D341Med (cell line): ENCODE results near the gene AP1G2.
"Not testable (repeated sequence)": the region's sequence is repeated elsewhere in the genome, so short reads cannot be mapped to it uniquely, and the experiment has no call there.

Source experiments
- DNase-seq: peaks from one replicate; pipeline ENCODE4 v3.0.0; 2012; ENCODE audit warnings: low spot score

Gene AP1G2

DNA sequence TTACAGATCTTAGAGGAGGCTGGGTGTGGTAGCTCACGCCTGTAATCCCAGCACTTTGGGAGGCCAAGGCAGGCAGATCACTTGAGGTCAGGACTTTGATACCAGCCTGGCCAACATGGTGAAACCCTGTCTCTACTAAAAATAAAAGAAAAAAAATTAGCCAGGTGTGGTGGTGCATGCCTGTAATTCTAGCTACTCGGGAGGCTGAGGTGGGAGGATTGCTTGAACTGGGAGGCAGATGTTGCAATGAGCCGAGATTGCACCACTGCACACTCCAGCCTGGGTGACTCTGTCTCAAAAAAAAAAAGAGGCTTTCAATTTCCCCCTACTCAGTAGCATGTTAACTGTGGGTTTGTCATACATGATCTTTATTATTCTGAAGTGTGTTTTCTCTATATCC is 26.6 kb upstream of the AP1G2 start:
- DNase-seq = not testable (repeated sequence)

DNA sequence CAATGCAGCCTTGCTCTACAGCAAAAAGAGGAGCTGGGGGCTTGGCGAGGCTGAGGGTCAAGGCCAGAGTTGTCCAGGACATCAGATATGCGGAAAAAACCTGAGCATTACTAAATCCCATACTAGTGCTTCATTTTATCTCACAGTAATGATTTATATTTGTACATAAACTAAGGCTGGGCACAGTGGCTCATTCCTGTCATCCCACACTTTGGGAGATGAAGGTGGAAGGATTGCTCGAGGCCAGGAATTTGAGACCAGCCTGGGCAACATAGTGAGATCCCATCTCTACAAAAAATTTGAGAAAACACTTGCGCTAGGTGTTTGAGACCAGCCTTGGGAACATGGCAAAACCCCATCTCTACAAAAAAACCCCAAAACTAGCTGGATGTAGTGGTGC is 22.6 kb upstream of the AP1G2 start:
- no peak for DNase-seq

DNA sequence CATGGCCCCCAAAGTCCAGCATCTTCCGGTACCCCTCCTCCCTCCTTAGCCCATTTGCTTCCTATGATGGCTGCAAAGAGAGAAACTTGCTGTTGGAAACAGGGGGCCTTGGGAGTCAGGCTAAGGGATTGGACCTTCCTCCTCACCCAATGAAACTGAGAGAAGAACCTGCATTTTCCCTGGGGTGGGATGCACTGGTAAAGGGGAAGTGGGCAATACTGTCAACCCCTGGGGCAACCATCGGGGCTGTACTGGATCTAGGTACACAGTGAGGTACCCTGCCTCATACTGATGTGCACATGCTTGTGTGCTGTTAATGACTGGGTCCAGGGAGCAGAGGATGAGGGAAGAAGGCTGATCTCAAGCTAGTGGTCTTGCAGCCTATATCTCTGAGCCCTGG is 22.0 kb upstream of the AP1G2 start:
- DNase-seq = peak; percentile 14

- DNase-seq = peak; percentile 93
Observed at GRCh38 chr14:23588884-23589598, 21.4 kb upstream of the AP1G2 start.

DNA sequence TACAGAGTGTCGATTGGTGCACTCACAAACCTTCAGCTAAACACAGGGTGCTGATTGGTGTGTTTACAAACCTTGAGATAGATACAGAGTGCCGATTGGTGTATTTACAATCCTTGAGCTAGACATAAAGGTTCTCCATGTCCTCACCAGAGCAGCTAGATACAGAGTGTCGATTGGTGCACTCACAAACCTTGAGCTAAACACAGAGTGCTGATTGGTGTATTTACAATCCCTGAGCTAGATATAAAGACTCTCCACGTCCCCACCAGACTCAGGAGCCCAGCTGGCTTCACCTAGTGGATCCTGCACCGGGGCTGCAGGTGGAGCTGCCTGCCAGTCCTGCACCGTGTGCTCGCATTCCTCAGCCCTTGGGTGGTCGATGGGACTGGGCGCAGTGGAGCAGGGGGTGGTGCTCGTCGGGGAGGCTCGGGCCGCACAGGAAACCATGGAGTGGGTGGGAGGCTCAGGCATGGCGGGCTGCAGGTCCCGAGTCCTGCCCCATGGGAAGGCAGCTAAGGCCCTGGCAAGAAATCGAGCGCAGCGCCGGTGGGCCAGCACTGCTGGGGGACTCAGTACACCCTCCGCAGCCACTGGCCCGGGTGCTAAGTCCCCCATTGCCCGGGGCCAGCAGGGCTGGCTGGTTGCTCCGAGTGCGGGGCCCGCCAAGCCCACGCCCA is 17.1 kb upstream of the AP1G2 start:
- DNase-seq = not testable (repeated sequence)

DNA sequence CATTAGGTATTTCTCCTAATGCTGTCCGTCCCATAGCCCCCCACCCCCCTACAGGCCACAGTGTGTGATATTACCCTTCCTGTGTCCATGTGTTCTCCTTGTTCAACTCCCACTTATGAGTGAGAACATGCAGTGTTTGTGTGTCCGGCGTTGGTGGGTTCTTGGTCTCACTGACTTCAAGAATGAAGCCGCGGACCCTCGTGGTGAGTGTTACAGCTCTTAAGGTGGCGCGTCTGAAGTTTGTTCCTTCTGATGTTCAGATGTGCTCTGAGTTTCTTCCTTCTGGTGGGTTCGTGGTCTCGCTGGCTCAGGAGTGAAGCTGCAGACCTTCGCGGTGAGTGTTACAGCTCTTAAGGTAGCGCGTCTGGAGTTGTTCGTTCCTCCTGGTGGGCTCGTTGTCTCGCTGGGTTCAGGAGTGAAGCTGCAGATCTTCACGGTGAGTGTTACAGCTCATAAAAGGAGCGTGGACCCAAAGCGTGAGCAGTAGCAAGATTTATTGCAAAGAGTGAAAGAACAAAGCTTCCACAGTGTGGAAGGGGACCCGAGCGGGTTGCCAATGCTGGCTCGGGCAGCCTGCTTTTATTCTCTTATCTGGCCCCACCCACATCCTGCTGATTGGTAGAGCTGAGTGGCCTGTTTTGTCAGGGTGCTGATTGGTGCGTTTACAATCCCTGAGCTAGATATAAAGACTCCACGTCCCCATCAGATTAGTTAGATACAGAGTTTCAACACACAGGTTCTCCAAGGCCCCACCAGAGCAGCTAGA is 16.4 kb upstream of the AP1G2 start:
- not testable (repeated sequence) for DNase-seq

- DNase-seq = peak; percentile 12
Observed at GRCh38 chr14:23582906-23583760, 15.5 kb upstream of the AP1G2 start.

GRCh38 chr14:23580948-23581281 is 13.3 kb upstream of the AP1G2 start:
- DNase-seq = peak; percentile 22

DNA sequence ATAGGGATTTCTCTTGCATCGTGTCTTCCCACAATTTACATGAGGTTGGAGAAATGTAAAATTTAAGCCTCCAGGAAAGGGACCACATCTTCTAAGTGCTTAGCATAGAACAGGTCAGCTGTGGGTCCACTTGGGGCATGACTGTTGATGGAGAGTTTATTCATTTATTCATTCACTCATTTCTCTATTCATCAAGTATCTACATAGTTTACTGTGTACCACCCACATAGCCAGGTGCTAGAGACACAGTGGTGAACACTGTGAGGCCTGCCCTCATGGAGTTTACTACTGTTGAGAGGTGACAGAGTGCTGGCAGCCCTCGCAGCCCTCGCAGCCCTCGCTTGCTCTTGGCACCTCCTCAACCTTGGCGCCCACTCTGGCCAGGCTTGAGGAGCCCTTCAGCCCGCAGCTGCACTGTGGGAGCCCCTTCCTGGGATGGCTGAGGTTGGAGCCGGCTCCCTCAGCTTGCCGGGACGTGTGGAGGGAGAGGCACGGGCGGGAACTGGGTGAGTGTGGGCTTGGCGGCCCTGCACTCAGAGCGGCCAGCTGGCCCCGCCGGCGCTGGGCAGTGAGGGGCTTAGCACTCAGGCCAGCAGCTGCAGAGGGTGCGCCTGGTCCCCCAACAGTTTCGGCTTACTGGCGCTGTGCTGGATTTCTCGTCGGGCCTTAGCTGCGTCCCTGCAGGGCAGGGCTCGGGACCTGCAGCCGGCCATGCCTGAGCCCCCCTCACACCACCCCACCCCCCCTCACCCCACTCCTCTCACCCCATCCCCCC is 12.7 kb upstream of the AP1G2 start:
- DNase-seq = no peak

- DNase-seq = peak; percentile 4
Observed at GRCh38 chr14:23579739-23580138, 12.1 kb upstream of the AP1G2 start.

DNA sequence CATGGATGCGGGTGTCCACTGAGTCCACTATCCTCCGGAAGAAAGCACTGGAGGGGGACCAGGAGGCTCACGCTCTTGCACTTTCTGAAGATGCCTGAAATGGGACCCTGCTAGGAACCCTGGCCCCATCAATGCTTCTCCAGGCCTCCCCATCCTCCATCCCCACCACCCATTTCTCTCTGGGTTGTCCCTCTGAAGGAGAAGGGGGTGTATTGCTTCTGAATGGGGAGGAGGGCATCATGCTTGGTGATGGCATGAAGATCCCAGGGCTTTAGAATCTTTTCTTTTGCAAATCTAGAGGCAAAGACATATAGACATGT is 11.7 kb upstream of the AP1G2 start:
- DNase-seq = no peak

DNA sequence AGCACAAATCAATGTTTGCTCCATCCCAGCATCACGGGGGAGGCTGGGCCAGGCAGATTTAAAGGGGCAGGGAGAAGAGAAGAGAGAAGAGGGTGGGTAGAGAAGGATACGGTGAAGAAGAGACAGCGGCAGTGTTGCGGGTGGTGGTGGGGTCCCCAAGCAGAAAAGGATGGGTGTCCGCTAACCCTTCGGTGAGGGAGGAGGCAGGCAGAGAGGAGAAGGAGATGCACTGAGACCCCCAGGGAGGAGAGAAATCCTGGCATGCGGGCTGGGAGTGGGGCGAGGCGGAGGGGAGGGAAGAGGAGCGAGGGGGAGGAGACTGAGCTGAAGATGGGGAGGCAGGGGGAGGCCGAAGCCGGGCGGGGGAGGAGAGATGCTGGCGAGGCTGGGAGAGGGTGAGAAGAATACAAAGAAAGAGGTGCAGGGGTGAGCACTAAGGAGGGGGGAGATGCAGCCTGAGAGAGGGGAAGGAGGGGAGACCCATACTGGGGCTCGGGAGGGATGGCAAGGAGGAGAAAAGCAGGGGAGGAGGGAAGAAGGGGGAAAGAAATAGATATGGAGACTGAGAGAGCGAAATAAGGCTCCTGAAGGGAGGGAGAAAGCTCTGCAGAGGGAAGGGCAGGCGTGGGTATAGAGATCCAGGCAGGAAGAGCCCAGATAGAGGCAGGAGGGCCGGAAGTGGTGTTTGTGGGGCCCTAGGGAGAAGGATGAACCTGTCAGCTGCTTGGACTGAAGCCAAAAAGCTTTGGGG is 11.1 kb upstream of the AP1G2 start, which contains the start of gene JPH4:
Gene JPH4, minus strand, starts transcription at position 231 of the 751 bp plus-strand sequence. CDS start 1,337 bp downstream, outside the sequence.
- peak; percentile 27 for DNase-seq

DNA sequence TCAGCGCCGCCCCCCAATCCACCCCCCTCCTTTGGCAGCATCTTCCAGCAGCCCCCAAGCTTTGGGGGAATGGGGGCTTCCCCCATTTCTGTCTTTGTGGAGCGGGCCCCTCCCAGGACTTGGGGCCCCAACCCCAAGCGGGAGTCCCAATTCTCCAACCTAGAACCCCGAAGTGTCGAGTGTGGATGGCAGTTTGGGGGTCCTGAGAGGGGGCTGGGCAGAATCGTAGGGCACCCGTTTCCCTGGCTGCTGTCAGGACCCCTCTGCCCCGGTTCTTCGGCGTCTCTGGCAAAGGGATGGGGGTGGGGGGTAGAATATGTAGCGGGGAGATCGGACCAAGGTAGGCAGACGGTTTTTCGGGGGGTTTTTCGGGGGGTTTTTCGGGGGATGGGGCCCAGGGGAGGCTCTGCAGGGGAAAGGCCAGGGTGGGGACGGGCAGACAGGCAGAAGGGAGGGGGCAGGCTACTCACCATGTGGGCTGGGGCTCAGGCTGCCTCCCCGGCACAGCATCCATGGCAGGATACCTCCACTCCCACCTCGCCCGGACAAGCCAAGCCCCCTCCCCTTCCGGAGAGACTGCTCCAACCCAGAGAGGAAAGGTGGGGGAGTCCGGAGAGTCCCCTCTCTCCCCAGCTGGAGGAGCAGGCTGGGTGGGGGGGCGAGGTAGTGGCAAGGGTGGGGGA is 10.3 kb upstream of the AP1G2 start:
- peak; percentile 30 for DNase-seq

GRCh38 chr14:23577004-23577681 is 9.6 kb upstream of the AP1G2 start:
- peak; percentile 42 for DNase-seq

GRCh38 chr14:23573384-23574015 is 5.9 kb upstream of the AP1G2 start:
- peak; percentile 18 for DNase-seq

- DNase-seq = peak; percentile 3
Observed at GRCh38 chr14:23572836-23573235, 5.2 kb upstream of the AP1G2 start.

- no peak for DNase-seq
Observed at GRCh38 chr14:23572524-23572828, 4.9 kb upstream of the AP1G2 start.

- DNase-seq = no peak
Observed at GRCh38 chr14:23571701-23572523, 4.3 kb upstream of the AP1G2 start.
